K562 (cell line): ENCODE data around the gene DTD1.
A peak's percentile ranks its signal among the peaks of the same experiment; 100 is the strongest.

Experiments used
- ETV5 ChIP-seq: sonication (generic); formaldehyde crosslinking; IDR thresholded peaks from 2 replicates; pipeline ENCODE4 v1.4.0; 2020; ENCODE audit warnings: low read depth, mild to moderate bottlenecking, missing genetic modification reagents
- FOSL1 ChIP-seq: fragments of 200-800 bp; sonication (Bioruptor generic); conservative IDR thresholded peaks from 2 replicates; pipeline ENCODE4 v1.6.1; 2016; ENCODE audit warnings: missing genetic modification characterization, missing compliant biosample characterization
- HCFC1 ChIP-seq: IDR thresholded peaks from 2 replicates; pipeline ENCODE4 v1.6.1; 2012; ENCODE audit warnings: low read depth, low read length, improper control_type of control experiment
- MEF2A ChIP-seq: IDR thresholded peaks from 2 replicates; pipeline ENCODE4 v1.6.1; 2011; ENCODE audit warnings: low read depth, mild to moderate bottlenecking, low read length, moderate library complexity; ENCODE audit not compliant: control insufficient read depth
- RBM17 ChIP-seq: fragments of 200-400 bp; formaldehyde crosslinking; IDR thresholded peaks from 2 replicates; pipeline ENCODE4 v1.6.1; 2017; ENCODE audit warnings: low read depth, mild to moderate bottlenecking, low read length, borderline replicate concordance
- SREBF1 ChIP-seq: fragments of 150-350 bp; IDR thresholded peaks from 2 replicates; pipeline ENCODE4 v1.6.1; 2014; ENCODE audit warnings: antibody characterized with exemption, low read depth, low read length, borderline replicate concordance
- SREBF2 ChIP-seq: sonication (generic); formaldehyde crosslinking; IDR thresholded peaks from 2 replicates; pipeline ENCODE4 v1.4.0; 2020; ENCODE audit warnings: mild to moderate bottlenecking, missing genetic modification reagents
- TAF1 ChIP-seq: IDR thresholded peaks from 2 replicates; pipeline ENCODE4 v1.6.1; 2011; ENCODE audit warnings: mild to moderate bottlenecking, low read length, moderate library complexity; ENCODE audit not compliant: insufficient read depth, control insufficient read depth, severe bottlenecking; ENCODE audit errors: extremely low read depth
- ZFX ChIP-seq: sonication (generic); formaldehyde crosslinking; IDR thresholded peaks from 2 replicates; pipeline ENCODE4 v1.8.0; 2022; ENCODE audit warnings: mild to moderate bottlenecking, missing genetic modification reagents, moderate library complexity
- ZNF551 ChIP-seq: fragments of 250-450 bp; sonication (Bioruptor Pico); IDR thresholded peaks from 2 replicates; pipeline ENCODE4 v1.5.0; 2021; ENCODE audit warnings: mild to moderate bottlenecking, moderate library complexity
- TF ChIP-seq, protein P1 (sequence below), 3 experiments: IDR thresholded peaks in 2 of 3; conservative IDR thresholded peaks in 1 of 3; 2 replicates each; pipeline ENCODE4 v1.5.1; 2011 to 2012; ENCODE audit warnings: low read length in 3 of 3, mild to moderate bottlenecking in 3 of 3, control low read depth in 2 of 3, improper control_type of control experiment in 1 of 3, inconsistent platforms in 1 of 3, low read depth in 1 of 3, mixed read lengths in 1 of 3, moderate library complexity in 1 of 3; ENCODE audit not compliant: insufficient read depth in 2 of 3
- TF ChIP-seq, protein P2 (sequence below): fragments of 450-650 bp; formaldehyde crosslinking; IDR thresholded peaks from 2 replicates; pipeline ENCODE4 v1.4.0; 2022; ENCODE audit warnings: missing genetic modification characterization
- TF ChIP-seq, protein P3 (sequence below), 2 experiments: fragments of 450-650 bp in 1 of 2; IDR thresholded peaks; 2 replicates each; pipeline ENCODE4 v1.6.1; 2011 to 2017; ENCODE audit warnings: low read depth in 2 of 2, antibody characterized with exemption in 1 of 2, borderline replicate concordance in 1 of 2, low read length in 1 of 2, mild to moderate bottlenecking in 1 of 2, mixed read lengths in 1 of 2; ENCODE audit not compliant: control insufficient read depth in 1 of 2

- TF ChIP-seq, protein P1, sequence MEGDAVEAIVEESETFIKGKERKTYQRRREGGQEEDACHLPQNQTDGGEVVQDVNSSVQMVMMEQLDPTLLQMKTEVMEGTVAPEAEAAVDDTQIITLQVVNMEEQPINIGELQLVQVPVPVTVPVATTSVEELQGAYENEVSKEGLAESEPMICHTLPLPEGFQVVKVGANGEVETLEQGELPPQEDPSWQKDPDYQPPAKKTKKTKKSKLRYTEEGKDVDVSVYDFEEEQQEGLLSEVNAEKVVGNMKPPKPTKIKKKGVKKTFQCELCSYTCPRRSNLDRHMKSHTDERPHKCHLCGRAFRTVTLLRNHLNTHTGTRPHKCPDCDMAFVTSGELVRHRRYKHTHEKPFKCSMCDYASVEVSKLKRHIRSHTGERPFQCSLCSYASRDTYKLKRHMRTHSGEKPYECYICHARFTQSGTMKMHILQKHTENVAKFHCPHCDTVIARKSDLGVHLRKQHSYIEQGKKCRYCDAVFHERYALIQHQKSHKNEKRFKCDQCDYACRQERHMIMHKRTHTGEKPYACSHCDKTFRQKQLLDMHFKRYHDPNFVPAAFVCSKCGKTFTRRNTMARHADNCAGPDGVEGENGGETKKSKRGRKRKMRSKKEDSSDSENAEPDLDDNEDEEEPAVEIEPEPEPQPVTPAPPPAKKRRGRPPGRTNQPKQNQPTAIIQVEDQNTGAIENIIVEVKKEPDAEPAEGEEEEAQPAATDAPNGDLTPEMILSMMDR (IDR thresholded peaks at IDR 0.05 in 2 of 3, conservative IDR thresholded peaks at IDR 0.05 in 1 of 3; ENCODE audit: insufficient read depth in 2 of 3, low read depth in 1 of 3, low read length in 3 of 3): peak in 1 of 3 experiments; percentile 42; a peak in 2 of 6 replicates
- no peak for TF ChIP-seq FOSL1 (tag)
- TF ChIP-seq, protein P2, sequence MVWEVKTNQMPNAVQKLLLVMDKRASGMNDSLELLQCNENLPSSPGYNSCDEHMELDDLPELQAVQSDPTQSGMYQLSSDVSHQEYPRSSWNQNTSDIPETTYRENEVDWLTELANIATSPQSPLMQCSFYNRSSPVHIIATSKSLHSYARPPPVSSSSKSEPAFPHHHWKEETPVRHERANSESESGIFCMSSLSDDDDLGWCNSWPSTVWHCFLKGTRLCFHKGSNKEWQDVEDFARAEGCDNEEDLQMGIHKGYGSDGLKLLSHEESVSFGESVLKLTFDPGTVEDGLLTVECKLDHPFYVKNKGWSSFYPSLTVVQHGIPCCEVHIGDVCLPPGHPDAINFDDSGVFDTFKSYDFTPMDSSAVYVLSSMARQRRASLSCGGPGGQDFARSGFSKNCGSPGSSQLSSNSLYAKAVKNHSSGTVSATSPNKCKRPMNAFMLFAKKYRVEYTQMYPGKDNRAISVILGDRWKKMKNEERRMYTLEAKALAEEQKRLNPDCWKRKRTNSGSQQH: no peak
- TF ChIP-seq TAF1: no peak
- TF ChIP-seq RBM17: no peak
- no peak for TF ChIP-seq SREBF2 (CRISPR knock-in tag)
- no peak for TF ChIP-seq HCFC1
- TF ChIP-seq, protein P3, sequence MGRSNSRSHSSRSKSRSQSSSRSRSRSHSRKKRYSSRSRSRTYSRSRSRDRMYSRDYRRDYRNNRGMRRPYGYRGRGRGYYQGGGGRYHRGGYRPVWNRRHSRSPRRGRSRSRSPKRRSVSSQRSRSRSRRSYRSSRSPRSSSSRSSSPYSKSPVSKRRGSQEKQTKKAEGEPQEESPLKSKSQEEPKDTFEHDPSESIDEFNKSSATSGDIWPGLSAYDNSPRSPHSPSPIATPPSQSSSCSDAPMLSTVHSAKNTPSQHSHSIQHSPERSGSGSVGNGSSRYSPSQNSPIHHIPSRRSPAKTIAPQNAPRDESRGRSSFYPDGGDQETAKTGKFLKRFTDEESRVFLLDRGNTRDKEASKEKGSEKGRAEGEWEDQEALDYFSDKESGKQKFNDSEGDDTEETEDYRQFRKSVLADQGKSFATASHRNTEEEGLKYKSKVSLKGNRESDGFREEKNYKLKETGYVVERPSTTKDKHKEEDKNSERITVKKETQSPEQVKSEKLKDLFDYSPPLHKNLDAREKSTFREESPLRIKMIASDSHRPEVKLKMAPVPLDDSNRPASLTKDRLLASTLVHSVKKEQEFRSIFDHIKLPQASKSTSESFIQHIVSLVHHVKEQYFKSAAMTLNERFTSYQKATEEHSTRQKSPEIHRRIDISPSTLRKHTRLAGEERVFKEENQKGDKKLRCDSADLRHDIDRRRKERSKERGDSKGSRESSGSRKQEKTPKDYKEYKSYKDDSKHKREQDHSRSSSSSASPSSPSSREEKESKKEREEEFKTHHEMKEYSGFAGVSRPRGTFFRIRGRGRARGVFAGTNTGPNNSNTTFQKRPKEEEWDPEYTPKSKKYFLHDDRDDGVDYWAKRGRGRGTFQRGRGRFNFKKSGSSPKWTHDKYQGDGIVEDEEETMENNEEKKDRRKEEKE (IDR thresholded peaks at IDR 0.05; ENCODE audit: borderline replicate concordance in 1 of 2, control insufficient read depth in 1 of 2, low read depth in 2 of 2, low read length in 1 of 2): no peak
- no peak for TF ChIP-seq ZNF551 (CRISPR knock-in tag)
- no peak for TF ChIP-seq SREBF1
- TF ChIP-seq ETV5 (CRISPR knock-in tag): no peak
- no peak for TF ChIP-seq MEF2A
- TF ChIP-seq ZFX (CRISPR knock-in tag): no peak
Measured at GRCh38 chr20:18738888-18739287, 151.0 kb downstream of the DTD1 start.
